HEK293 (cell line): ENCODE results near the gene ZSCAN4.

ENCODE experiments used
- CTCF ChIP-seq: fragments of 450-650 bp; formaldehyde crosslinking; IDR thresholded peaks from 2 replicates; pipeline ENCODE4 v1.5.1; 2016; ENCODE audit warnings: missing biosample characterization, missing genetic modification characterization
- ELK4 ChIP-seq: IDR thresholded peaks from 2 replicates; pipeline ENCODE4 v1.6.1; 2011; ENCODE audit warnings: mild to moderate bottlenecking, low read depth, low read length, borderline replicate concordance
- PRDM1 ChIP-seq: fragments of 450-650 bp; formaldehyde crosslinking; IDR thresholded peaks from 2 replicates; pipeline ENCODE4; 2016; ENCODE audit warnings: missing biosample characterization, missing genetic modification characterization
- SP2 ChIP-seq: fragments of 450-650 bp; formaldehyde crosslinking; IDR thresholded peaks from 2 replicates; pipeline ENCODE4 v1.5.1; 2016; ENCODE audit warnings: missing biosample characterization, missing genetic modification characterization
- ZBTB6 ChIP-seq: fragments of 450-650 bp; formaldehyde crosslinking; IDR thresholded peaks from 2 replicates; pipeline ENCODE4 v1.5.1; 2017; ENCODE audit warnings: missing biosample characterization, missing genetic modification characterization
- ZBTB7A ChIP-seq: fragments of 450-650 bp; formaldehyde crosslinking; IDR thresholded peaks from 2 replicates; pipeline ENCODE4 v1.5.1; 2016; ENCODE audit warnings: low read depth, missing biosample characterization, missing genetic modification characterization
- ZNF18 ChIP-seq: fragments of 450-650 bp; formaldehyde crosslinking; IDR thresholded peaks from 2 replicates; pipeline ENCODE4 v1.5.1; 2016; ENCODE audit warnings: missing biosample characterization, missing genetic modification characterization
- ZNF302 ChIP-seq: fragments of 450-650 bp; formaldehyde crosslinking; IDR thresholded peaks from 2 replicates; pipeline ENCODE4 v1.5.1; 2016; ENCODE audit warnings: missing biosample characterization, missing genetic modification characterization, low read depth
- ZNF366 ChIP-seq: fragments of 450-650 bp; formaldehyde crosslinking; conservative IDR thresholded peaks from 2 replicates; pipeline ENCODE4 v1.5.1; 2016; ENCODE audit warnings: missing biosample characterization, missing genetic modification characterization

- TF ChIP-seq ZNF18 (tag by site-specific recombination) (no peak), SP2 (tag by site-specific recombination) (no peak), ELK4 (no peak), CTCF (tag by site-specific recombination) (no peak), ZNF302 (tag by site-specific recombination) (no peak), ZBTB7A (tag by site-specific recombination) (no peak), PRDM1 (tag by site-specific recombination) (no peak), ZNF366 (tag by site-specific recombination) (no peak), ZBTB6 (no peak)
These were observed 13.3 kb upstream of the ZSCAN4 start for GRCh38 chr19:57655443-57655842.
